SHP77 (cell line): ENCODE data around the gene HIF1A.
"Not testable (repeated sequence)": the region's sequence is repeated elsewhere in the genome, so short reads cannot be mapped to it uniquely, and the experiment has no call there.

Experiments
- DNase-seq, 2 experiments: peaks; one replicate each; lab custom pipeline; 2025; lab: John Stamatoyannopoulos, UW

Gene HIF1A

GRCh38 chr14:61694830-61695694 is at the start of gene HIF1A:
Gene HIF1A, plus strand, starts transcription at chr14:61695513. Its CDS starts 292 bp downstream, at chr14:61695805.
- peak; percentile 95 to 98 for DNase-seq

DNA sequence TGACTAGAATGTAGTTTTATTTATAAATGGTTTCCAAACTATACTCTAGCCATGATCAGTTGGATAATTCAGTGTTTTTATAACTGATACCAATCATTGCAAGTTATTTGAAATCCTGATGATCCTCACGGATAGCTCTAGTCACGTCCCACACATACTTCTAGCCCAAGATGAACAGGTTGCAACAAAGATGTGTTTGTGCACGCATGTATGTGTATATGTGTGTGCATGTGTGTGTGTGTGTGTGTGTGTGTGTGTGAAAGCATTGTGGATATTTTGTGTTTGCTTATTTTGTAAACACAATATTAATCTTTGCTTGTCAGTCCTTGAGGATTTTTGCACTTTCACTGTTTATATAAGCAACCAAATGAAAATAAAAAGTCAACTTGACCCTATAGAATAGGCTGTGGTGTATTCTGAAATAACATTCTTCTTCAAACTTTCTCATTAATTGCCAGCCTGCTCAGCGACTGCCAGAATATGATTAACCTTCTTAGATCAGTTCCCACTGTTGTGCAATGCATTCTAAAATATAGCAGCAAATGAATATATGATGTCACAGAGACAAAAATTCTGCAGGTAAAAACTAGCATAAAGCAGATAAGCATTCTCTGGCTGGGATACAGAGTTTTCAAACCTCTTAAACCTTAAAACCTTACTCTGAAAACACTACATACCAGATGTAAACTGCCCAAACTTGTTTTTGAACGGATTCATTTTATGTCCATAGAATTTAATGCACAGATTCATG is 48.8 kb upstream of the HIF1A start:
- no peak for DNase-seq

GRCh38 chr14:61647704-61648103 is 47.6 kb upstream of the HIF1A start:
- no peak for DNase-seq

GRCh38 chr14:61648377-61648776 is 46.9 kb upstream of the HIF1A start:
- DNase-seq: no peak

GRCh38 chr14:61649283-61649682 is 46.0 kb upstream of the HIF1A start:
- DNase-seq: no peak

DNA sequence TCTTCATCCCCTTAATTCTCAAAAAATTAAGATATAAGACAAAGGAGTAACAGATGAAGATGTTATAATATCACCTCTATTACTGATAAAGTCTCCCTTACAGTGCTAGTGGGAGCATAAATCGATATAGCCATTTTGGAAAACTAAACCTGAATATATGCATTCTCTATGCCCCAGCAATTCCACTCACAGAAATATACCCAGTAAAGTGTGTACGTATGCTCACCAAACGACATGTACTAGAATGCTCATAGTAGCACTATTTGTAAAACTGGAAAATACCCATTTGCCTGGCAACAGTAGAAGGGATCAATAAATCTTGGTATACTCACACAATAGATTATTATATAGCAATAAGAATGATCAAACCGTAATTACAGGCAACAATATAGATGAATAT is 44.0 kb upstream of the HIF1A start:
- no peak for DNase-seq

DNA sequence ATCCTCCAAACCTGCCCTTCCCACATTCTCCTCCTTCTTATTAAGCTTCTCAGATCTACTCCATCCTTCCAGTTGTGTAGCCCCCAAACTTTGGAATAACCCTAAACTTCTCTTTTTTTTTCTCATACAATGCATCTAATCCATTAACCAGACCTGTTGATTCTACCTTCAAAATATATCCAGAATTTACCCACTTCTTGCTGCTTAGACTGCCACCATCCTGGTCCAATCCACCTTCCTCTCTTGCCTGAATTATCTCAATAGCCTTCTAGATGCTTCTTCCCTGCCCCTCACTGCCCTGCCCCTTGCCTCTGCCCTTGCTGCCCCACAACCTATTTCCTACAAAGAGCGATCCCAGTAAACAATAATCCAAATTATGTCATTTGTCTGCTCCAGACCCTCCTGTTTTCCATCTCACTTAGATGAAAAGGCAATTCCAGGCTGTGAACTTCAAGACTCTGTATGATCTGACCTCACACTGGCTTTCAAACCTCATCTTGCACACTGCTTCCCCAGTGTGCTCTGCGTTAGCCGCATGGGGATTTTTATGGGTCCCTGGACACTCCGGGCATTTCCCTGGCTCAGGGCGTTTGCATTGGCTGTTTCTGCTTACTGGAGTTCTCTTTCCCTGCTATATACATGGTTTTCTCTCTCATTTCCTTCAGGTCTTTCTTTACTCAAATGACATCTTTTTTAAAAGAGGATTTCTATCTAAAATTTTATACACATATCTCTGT is 42.6 kb upstream of the HIF1A start:
- no peak for DNase-seq

DNA sequence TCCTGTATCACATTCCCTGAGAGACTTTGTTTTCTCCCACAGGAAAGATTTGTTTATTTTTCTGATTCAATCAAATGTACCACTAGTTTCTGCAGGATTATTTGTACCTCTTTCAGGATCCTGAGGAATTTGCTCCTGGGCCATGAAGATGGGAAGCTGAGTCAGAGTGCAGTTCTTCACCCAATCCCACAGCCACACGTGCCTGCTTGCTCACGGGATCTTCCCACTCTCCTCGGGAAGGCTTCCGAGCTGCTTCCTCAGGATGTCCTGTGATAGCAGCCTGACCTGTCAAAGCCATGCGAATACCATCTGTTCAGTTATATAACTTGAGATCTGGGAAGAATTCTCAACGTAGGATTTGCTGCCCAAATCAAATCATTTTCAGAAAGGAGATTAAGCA is 41.8 kb upstream of the HIF1A start:
- DNase-seq: no peak

GRCh38 chr14:61654026-61654425 is 41.3 kb upstream of the HIF1A start:
- DNase-seq: no peak

DNA sequence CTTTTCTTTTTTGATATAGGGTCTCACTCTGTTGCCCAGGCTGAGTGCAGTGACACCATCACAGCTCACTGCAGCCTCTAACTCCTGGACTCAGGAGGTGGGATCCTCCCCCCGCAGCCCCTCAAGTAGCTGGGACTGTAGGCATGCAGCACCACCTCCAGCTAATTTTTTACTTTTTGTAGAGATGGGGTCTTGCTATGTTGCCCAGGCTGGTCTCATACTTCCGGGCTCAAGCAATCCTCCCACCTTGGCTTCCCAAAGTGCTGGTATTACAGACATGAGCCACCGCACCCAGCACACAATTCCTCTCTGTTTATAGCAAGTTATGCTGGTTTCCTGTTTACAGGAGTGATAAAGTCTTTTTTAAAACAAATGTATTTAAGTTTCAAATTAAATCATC is 39.5 kb upstream of the HIF1A start:
- no peak for DNase-seq

- no peak for DNase-seq
These were observed 39.0 kb upstream of the HIF1A start for GRCh38 chr14:61656341-61656740.

DNA sequence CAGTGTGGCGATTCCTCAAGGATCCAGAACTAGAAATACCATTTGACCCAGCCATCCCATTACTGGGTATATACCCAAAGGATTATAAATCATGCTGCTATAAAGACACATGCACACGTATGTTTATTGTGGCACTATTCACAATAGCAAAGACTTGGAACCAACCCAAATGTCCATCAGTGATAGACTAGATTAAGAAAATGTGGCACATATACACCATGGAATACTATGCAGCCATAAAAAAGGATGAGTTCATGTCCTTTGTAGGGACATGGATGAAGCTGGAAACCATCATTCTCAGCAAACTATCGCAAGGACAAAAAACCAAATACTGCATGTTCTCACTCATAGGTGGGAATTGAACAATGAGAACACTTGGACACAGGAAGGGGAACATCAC is 37.2 kb upstream of the HIF1A start:
- not testable (repeated sequence) for DNase-seq

DNA sequence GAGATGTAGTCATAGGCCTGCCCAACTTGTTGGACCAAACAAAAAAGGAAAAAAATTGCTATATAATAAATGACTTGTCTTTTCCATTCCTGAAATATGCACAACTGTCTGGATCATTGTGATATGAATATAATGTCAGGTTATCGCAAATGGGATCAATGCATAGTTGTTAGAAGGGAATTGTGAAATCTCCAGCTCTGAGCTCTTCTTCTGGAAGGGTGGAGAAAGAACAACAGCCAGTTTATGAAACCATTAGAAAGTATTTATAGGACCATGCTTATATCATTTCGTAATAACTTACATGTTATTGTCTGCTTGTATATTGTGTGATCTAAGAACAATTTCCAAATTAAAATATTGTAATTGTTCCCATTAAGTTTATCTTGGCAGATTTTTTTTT is 35.7 kb upstream of the HIF1A start:
- DNase-seq: no peak

GRCh38 chr14:61661471-61662400 is 33.6 kb upstream of the HIF1A start:
- DNase-seq: no peak

DNA sequence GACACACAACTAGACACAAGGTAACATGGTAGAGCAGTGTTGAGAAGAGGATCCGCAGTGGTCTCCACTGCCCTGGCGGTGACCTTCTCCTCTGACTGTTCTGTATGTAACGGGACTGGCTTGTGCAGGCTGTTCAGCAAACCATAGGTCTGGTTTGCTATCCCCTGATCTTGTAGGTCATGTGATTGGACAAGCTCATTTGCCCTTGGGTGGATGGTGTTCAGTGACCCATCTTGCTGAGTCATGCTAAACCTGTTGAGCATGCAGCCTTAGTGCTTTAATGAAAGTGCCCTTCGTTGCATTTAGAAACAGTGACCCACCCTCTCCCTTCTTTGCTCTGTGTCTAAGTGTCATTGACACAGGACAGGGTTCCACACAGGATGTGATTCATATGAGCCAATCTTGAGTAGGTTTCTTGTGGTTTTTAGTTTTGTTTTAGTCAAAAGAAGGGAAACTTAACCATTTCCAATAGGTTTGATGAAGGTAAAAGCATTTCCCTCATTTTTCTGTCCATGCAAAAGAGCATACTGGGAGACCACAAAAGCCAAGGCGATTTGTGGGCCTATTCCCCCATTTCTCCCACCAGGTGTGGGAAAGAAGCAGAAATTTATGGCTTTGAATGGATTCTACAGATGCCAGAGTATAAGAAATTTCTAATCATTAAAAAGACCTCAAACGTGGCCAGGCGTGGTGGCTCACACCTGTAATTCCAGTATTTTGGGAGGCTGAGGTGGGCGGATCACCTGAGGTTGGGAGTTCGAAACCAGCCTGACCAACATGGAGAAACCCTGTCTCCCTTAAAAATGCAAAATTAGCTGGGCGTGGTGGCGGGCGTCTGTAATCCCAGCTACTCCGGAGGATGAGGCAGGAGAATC is 32.6 kb upstream of the HIF1A start:
- peak; percentile 53 to 70 for DNase-seq

DNA sequence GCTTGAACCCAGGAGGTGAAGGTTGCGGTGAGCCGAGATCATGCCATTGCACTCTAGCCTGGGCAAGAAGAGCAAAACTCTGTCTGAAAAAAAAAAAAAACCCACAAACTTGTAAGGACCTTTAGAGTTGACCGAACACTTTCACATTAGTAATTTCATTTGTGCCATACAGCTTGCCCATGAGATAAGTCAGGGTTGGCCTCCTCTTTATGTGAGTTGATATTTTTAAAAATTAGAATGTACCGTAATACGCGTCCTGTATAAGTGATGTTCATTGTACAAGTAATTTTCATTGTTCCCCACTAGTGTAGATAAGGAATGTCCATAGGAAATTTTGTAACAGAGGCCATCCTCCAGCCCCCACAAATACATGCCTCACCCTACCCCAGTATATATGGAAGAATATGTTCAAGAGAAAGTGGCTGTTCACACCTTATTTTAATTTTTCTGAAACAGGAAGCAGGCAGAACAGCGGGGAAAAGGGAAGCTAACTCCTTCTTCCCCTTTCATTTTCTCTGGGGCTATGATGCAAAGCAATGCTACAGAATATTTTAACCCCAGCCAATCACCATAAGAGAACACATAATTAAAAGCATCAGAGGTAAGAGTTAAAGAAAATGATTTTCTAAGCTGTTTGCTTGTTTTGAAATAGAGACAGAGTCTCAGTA is 31.9 kb upstream of the HIF1A start:
- no peak for DNase-seq

- DNase-seq: no peak
These were observed 27.0 kb upstream of the HIF1A start for GRCh38 chr14:61668282-61668681.

- no peak for DNase-seq
These were observed 24.7 kb upstream of the HIF1A start for GRCh38 chr14:61670576-61670975.

DNA sequence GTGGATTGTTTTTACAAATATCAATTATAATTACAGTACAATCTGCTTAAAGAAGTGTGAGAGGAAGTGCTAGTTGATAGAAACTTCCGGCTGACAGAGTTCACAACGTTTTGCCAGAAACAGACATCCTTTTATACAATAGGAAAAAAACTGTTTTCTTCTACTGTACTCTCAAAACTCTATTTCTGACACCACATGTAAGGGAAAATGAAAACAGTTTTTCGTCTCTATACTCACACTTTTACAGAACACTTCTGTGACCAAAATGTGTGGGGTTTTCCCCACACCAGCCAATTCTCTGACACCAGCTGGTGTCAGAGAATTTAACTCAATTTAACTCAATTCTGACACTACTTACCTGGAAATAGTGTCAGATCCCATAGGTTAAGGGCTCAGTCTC is 24.2 kb upstream of the HIF1A start:
- no peak for DNase-seq

- no peak for DNase-seq
These were observed 22.5 kb upstream of the HIF1A start for GRCh38 chr14:61672796-61673195.
